HUES6 (cell line): Measurements from ENCODE around the gene STK11.

Experiments used
- H3K27ac ChIP-seq: 2 replicates; pipeline ENCODE4 v1.7.0; 2013; ENCODE audit warnings: low read depth, mild to moderate bottlenecking, low read length, inconsistent platforms
- H3K27me3 ChIP-seq: 2 replicates; pipeline ENCODE4 v1.6.1; 2013; ENCODE audit warnings: low read length; ENCODE audit not compliant: control insufficient read depth, insufficient read depth
- H3K36me3 ChIP-seq: 2 replicates; pipeline ENCODE4 v1.6.1; 2013; ENCODE audit warnings: low read length; ENCODE audit not compliant: control insufficient read depth, insufficient read depth
- H3K4me1 ChIP-seq: 2 replicates; pipeline ENCODE4 v1.6.1; 2013; ENCODE audit warnings: low read length; ENCODE audit not compliant: control insufficient read depth, insufficient read depth
- H3K4me3 ChIP-seq: 2 replicates; pipeline ENCODE4 v1.5.1; 2013; ENCODE audit warnings: low read depth, low read length
- H3K9ac ChIP-seq: one replicate; pipeline ENCODE4 v1.6.1; 2013; ENCODE audit warnings: mild to moderate bottlenecking, low read length
- H3K9me3 ChIP-seq: 2 replicates; pipeline ENCODE4 v1.6.1; 2013; ENCODE audit warnings: low read depth, low read length; ENCODE audit not compliant: control insufficient read depth, insufficient read depth

The STK11 gene, protein sequence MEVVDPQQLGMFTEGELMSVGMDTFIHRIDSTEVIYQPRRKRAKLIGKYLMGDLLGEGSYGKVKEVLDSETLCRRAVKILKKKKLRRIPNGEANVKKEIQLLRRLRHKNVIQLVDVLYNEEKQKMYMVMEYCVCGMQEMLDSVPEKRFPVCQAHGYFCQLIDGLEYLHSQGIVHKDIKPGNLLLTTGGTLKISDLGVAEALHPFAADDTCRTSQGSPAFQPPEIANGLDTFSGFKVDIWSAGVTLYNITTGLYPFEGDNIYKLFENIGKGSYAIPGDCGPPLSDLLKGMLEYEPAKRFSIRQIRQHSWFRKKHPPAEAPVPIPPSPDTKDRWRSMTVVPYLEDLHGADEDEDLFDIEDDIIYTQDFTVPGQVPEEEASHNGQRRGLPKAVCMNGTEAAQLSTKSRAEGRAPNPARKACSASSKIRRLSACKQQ

DNA sequence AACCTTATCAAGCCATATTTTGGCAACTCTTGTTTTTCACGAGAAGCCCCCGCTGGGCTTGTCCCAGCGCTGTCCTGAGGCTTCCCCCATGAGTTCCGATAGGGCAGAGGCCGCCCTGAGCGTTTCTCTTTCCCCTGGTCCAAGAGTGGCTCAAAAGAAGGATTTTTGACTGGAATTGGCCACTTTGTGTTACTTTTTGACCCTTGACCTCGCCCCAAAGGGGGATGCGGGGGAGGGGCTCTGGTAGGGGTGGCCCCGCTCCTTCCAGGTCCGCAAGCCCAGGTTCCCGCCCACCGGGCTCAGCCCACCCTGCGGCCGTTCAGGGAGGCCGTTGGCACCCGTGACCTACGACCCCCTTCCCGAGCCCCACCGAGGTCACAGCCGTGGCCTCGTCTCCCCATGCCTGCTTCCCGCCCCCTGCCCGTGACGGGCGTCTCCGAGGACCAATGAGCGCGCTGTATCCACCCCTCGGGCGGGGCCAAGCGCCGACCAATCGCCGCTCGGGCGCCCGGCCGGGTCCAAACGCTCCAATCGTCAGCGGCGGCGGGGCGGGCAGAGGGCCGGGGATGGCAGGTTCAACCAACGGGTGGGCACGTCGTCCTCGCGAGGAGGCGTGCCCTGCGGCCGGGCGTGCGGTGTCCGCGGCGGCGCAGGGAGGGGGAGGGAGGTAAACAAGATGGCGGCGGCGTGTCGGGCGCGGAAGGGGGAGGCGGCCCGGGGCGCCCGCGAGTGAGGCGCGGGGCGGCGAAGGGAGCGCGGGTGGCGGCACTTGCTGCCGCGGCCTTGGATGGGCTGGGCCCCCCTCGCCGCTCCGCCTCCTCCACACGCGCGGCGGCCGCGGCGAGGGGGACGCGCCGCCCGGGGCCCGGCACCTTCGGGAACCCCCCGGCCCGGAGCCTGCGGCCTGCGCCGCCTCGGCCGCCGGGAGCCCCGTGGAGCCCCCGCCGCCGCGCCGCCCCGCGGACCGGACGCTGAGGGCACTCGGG, at the start of gene STK11:
Gene STK11, plus strand, starts transcription at position 665 of the 986 bp plus-strand sequence. CDS start 1,136 bp downstream, outside the sequence.
- Histone ChIP-seq H3K27ac (peak within 1 kb of the TSS; percentile 85), H3K4me3 (peak within 1 kb of the TSS; percentile 98), H3K9ac (peak within 1 kb of the TSS; percentile 91), H3K4me1 (peaks cover 13% of the 10 kb centered on the region), H3K36me3 (peaks cover 7% of the 10 kb centered on the region), H3K27me3 (no peaks in the 10 kb centered on the region), H3K9me3 (no peaks in the 10 kb centered on the region)

DNA sequence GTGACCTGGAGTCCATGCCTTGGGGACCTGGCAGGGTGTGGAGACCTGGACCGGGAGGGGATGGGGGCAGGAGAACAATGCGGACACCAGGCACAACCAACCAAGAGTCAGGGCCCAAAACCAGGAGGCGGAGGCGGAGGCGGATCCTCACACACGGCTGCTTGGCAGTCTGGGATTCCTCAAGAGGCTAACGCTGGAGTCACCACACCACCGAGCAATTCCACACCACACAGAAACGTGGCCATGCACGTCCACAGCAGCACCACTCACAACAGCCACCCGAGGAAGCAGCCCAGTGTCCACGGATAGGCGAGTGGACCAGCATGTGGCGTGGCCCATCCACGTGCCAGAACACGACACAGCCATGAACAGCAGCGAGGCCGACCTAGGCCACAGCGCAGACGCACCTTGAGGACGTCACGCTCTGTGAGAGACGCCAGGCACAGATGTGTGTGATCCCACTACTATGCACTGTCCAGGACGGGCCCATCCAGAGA, 49.2 kb upstream of the STK11 start:
- Histone ChIP-seq H3K4me3 (no peak overlapping the region), H3K9ac (no peak overlapping the region), H3K4me1 (peaks cover 3% of the 10 kb centered on the region; the same call in 1 of the 2 replicates), H3K27ac (no peak overlapping the region), H3K9me3 (no peaks in the 10 kb centered on the region), H3K27me3 (no peaks in the 10 kb centered on the region), H3K36me3 (peaks cover 18% of the 10 kb centered on the region)

DNA sequence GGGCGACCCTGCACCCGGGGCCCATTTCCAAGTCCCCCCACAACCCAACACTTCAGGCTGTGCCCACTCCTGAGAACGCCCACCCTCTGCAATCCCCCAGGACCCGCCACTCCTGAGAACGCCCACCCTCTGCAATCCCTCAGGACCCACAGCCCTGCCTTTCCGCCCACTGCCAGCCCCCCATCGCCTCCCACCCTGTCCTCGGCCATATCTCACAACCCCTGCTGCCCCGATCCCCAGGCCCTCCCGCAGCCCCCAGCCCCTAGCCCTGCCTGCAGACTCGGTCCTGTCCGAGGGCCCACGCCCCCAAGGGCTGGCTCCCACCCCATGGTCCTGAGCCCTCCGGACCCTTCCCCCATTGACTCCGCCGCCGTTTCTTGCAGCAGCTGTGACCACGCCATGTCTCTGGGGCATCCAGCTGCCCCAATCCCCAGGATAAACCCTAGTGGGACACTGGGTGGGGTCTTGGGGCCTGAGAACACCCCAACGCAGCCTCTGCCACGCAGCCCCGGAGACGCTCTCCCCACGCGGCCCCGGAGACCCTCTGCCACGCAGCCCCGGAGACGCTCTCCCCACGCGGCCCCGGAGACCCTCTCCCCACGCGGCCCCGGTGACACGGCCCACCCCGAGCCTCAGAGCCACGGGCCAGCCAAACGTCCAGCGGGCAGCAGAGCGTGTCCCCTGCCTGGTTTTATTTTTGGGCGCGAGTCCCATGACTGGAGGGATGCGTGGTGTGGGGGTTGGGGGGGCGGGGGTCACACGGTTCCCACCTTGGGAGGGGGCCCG, 48.6 kb upstream of the STK11 start:
- H3K9me3 ChIP-seq, result no peaks in the 10 kb centered on the region
- H3K4me1 ChIP-seq, result peaks cover 3% of the 10 kb centered on the region; the same call in 1 of the 2 replicates
- H3K36me3 ChIP-seq, result peaks cover 12% of the 10 kb centered on the region
- no peak overlapping the region for H3K9ac ChIP-seq
- no peaks in the 10 kb centered on the region for H3K27me3 ChIP-seq
- no peak overlapping the region for H3K4me3 ChIP-seq
- no peak overlapping the region for H3K27ac ChIP-seq

DNA sequence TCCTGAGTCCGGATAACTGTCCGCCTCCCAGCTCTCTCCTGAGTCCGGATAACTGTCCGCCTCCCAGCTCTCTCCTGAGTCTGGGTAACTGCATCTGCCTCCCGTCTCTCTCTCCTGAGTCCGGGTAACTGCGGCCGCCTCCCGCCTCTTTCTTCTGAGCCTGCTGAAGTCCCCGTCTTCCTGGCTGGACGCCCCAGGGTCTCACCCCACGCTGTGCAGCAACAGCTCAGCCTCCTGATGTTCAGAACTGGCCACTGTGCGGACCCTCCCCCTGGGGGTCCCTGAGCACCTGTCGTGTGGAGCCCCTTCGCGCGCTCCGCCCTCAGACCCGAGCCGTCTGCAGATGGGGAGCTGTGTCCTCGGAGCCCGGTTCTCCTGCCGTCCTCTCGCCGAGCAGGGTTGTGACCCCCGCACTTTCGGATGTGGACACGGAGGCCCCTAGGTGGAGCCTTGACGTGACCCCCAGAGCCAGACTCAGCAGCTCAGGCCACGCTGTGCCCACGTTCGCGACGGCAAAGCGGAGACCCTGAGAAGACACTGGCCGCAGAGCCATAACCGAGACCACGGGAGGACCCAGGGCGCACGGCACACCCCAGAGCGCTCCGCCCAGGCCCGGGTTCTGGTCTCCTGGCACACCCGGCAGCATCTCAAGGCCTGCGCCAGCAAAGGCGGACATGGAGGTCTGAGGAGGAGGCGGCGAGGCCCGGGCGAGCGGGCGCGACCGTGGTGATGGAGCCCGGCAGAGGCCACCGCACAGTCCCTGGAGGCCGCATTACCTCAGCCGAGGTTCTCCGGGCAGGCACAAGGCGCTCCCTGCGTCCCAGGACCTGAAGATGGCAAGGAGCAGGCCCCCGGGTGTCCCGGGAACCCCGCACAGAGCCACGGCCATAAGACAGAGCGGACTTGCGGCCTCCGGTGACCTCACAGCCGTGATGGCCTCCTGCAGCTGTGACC, 47.4 kb upstream of the STK11 start:
- no peaks in the 10 kb centered on the region for H3K9me3 ChIP-seq
- H3K4me3 ChIP-seq, result no peak overlapping the region
- no peak overlapping the region for H3K27ac ChIP-seq
- H3K36me3 ChIP-seq, result peaks cover 3% of the 10 kb centered on the region; the same call in 1 of the 2 replicates
- no peak overlapping the region for H3K9ac ChIP-seq
- peaks cover 3% of the 10 kb centered on the region; the same call in 1 of the 2 replicates for H3K4me1 ChIP-seq
- no peaks in the 10 kb centered on the region for H3K27me3 ChIP-seq

DNA sequence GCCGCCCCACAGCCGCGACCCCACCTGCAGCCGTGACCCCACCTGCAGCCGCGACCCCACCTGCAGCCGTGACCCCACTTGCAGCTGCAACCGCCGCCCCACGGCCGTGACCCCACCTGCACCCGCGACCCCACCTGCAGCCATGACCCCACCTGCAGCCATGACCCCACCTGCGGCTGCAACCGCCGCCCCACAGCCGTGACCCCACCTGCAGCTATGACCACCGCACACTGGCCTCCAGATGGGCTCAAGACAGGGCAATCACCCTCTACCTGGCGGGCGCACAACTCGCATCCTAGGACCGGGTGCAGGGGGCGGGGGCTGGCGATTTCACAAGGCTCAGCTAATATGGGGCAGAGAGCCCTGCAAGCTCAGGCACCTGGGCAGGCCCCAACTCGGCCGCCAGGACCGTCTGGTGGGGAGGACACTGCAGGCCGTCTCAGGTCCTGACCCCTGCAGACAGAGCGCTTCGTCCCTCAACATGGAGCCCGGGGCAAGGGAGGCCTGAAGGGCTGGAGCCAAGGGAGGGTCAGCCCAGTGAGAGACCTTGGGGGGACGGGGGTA, 46.6 kb upstream of the STK11 start:
- no peaks in the 10 kb centered on the region; the same call in 1 of the 2 replicates for H3K36me3 ChIP-seq
- no peak overlapping the region for H3K4me3 ChIP-seq
- no peaks in the 10 kb centered on the region for H3K9me3 ChIP-seq

DNA sequence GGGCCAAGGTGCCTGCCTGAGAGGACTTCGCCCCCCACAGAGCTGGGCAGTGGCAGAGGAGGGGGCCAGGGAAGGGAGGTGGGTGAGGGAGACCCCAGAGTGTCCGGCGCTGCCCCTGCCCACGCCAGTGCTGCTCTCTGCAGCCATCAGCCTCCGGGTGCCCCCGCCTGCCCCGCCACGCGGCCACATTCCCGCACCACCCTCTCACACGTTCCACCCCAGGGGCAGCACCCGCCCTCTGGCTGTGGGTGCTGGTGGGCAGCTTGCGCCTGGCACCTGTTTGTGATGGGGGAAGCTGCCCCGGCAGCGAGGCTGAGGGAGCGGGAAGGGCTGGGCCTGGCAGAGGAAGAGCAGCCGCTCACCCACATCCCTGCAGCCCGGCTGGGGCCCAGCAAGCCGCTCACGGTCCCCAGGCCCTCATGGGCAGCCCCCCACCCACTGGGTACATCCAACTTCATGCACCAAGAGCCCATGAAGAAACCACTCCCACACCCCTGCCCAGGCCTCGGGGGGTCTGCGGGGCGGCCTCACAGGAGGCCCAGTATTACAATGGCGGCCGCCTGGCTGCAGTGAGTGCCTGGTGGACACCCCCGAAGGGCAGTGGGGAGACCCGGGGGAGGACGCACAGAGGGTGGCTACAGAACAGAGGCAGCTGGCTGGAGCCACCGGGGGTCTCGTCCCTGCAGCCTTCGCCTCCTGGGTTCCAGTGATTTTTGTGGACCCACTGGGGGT, 45.5 kb upstream of the STK11 start:
- no peak overlapping the region for H3K27ac ChIP-seq
- no peak overlapping the region for H3K4me3 ChIP-seq
- H3K9me3 ChIP-seq, result no peaks in the 10 kb centered on the region
- H3K4me1 ChIP-seq, result peaks cover 3% of the 10 kb centered on the region; the same call in 1 of the 2 replicates
- no peak overlapping the region for H3K9ac ChIP-seq
- H3K36me3 ChIP-seq, result no peaks in the 10 kb centered on the region; the same call in 1 of the 2 replicates
- H3K27me3 ChIP-seq, result no peaks in the 10 kb centered on the region

More for the DNA sequence above, 46.6 kb upstream of the STK11 start:
- no peaks in the 10 kb centered on the region for H3K27me3 ChIP-seq
- no peak overlapping the region for H3K27ac ChIP-seq
- peaks cover 3% of the 10 kb centered on the region; the same call in 1 of the 2 replicates for H3K4me1 ChIP-seq
- no peak overlapping the region for H3K9ac ChIP-seq

DNA sequence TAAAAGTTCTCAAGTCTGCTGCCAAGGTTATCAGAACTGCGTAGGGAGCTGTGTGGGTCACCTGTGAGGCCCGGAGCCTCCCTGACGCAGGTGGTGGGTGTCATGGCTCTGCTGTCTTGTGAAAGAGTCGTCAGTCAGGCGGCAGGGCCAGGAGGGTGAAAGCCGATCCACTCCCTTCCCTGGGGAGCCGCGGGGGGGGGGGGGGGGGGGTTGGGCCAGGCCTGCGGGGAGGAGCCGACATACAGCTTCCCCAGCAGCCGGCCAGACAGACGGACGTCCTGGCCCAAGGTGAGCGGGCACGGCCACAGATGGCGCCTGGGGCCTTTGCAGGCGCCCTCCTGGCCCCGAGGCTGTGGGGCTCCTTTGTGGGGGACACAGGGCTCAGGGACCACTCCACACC, 43.9 kb upstream of the STK11 start:
- H3K27ac ChIP-seq, result no peak overlapping the region
- no peak overlapping the region for H3K9ac ChIP-seq
- H3K4me1 ChIP-seq, result peaks cover 6% of the 10 kb centered on the region; the same call in 1 of the 2 replicates

DNA sequence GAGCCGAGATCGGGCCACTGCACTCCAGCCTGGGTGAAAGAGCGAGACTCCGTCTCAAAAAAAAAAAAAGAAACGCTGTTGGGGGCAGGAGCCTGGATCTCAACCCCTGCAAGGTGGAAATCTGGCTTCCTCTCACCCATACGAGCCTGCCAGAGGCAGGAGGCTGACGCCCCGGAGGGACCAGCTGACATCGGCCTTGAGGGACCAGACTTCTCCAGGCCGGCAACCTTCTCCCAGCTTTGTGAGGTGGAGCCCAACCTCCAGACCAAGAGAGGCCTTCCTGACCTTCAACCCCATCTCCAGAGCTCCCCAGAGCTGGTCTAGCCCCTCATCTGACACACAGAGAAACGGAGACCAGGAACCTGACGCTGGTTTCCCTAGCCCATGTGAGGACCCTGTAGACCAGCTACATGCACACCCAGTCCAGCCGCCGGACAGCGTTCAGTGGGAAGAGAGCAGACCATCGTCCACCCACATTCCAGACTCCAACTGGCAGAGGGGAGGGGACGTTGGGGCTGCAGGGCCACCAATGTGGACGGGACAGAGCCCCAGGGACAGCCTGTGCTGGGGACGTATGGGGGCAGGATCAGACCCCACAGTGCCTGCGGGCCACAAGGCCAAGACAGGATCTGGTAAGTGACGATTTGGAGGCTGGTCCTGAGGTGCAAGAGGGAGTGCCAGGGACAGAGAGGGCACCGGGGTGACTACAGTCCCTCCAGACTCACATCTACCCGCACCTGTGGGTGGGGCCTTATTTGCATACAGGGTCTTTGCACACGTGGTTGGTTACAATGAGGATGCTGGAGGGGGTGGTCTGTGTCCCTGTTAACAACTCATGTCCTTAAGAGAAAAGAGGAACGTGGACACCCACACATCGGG, 42.9 kb upstream of the STK11 start:
- H3K4me3 ChIP-seq, result no peak overlapping the region
- no peak overlapping the region for H3K9ac ChIP-seq
- H3K36me3 ChIP-seq, result no peaks in the 10 kb centered on the region; the same call in 1 of the 2 replicates
- peaks cover 15% of the 10 kb centered on the region; the same call in 1 of the 2 replicates for H3K4me1 ChIP-seq
- H3K27ac ChIP-seq, result no peak overlapping the region
- H3K27me3 ChIP-seq, result no peaks in the 10 kb centered on the region
- no peaks in the 10 kb centered on the region for H3K9me3 ChIP-seq

More for the DNA sequence above, 43.9 kb upstream of the STK11 start:
- Histone ChIP-seq H3K27me3 (no peaks in the 10 kb centered on the region), H3K9me3 (no peaks in the 10 kb centered on the region), H3K4me3 (no peak overlapping the region), H3K36me3 (no peaks in the 10 kb centered on the region; the same call in 1 of the 2 replicates)
